Kidney tubule cell (primary cell): Measurements from ENCODE around the gene C16orf95.
A peak's percentile ranks its signal among the peaks of the same experiment; 100 is the strongest.

Experiments used
- DNase-seq: peaks from one replicate; pipeline ENCODE4 v3.0.0-alpha.2; 2018; ENCODE audit warnings: low spot score

C16orf95 gene

DNA sequence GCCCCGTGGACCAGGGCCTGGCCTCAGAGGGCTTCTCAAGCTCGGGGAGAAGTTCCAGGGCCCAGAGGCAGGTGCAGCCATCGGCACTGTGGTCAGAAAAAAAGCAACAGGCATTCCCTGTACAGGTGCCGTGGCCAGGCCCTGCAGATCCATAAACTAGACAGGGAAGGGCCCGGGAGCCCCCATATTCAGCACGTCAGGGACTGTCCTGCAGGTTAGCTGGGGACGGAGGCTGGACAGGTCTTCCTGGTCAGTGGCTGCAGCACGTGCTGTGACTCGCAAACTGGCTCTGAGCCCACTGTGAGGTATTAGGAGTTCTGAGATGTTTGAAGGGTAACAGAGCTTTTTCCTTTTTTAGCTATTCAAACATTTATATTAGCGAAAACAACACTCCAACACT, 15.0 kb upstream of the C16orf95 start:
- peak; percentile 22 for DNase-seq

DNA sequence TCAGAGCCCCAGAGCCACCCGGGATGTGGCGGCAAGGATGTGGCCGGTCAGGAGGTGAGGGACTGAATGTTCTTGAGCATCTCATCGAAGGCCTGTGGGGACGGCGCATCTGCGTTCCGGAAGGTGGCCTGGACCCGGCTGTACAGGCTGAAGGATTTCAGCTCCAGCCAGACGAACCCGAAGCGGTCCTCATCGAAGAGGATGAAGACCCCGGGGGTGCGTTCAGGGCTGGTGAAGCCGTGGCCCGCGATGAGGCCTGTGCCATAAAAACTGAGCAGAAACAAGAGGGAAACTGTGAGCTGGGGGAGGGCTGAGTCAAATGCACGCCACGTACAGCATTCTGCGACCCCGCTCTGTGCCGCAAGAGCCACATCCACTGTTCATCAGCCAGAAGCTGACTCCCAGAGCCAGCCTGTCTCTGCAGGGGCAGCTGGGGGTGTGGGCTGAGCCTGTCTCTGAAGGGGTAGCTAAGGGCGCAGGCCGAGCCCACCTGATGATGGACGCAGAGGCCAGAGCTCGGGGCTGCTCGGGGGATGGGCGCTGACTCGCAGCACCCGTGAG, 14.1 kb upstream of the C16orf95 start:
- no peak for DNase-seq

DNA sequence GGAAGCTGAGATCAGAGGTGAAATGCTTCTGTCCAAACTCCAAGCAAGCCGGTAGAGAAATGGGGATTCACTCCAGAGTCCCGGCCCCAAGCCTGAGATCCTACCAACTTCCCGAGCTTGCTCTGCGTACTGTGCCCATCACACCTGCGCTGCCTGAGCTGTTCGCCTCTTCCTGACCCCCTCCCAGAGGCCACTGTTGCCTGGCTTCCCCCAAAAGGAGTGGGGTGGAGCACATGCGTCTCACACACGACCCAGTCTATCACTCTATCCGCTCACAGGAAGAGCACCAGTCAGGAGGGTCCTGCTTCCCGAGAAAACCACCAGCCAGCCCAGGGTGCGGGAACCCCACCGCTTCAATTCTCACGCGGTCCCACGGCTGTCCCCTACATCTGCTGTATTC, 13.5 kb upstream of the C16orf95 start:
- no peak for DNase-seq

DNA sequence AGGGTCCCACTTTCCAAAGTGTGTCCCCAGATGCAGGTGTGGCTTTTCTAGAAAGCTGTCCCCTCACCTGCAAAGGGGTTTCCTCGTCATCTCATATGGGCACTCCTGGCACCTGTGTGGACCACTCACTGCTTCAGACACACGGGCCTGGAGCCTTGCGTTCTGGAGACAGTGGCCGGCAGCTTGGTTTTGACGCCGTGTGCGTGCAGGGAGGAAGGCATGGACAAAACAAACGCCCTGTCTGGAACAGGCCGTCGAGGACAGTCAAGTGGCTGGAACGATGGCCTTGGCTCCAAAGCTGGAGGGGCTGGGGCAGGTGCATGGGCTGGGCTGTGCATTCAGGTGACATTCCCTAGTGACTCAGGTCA, 13.0 kb upstream of the C16orf95 start:
- DNase-seq, result no peak

DNA sequence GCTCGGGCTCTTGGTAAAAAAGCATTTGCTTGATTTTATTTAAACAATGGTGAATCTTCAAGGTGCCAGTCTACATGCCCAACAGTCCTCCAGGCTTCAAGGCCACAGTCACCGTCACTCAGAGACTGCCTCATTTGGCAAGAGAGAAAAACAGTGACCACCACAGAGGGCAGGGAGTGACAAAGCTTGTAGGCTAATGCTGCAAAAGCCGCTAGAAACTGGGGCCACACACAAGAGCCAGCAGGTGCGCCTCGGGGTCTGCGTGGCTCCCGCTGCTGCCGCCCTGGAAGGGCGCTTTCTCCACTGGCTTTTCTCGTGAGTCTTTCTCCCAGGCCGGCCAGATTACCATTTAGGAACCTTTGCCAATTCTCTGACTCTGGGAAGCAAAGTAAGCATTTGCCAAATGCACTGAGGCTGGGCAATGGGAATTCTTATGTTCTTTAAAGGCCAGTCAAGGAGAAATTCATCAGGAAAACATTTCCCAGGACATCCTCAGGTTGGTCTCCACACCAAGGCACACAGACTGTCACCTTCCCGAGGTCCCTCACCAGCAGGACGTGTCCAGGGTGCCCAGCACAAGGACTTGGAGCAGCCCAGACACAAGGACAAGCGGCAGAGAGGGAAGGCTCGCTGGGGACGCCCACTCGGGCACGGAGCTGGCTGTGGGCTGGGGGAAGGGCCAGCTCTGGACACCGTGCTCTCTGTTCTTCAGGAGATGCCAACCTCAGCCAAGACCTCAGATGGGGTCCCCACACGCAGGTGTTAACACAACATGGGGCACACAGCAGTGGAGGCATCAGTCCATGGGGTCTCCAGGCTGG, 12.5 kb upstream of the C16orf95 start:
- DNase-seq, result no peak

DNA sequence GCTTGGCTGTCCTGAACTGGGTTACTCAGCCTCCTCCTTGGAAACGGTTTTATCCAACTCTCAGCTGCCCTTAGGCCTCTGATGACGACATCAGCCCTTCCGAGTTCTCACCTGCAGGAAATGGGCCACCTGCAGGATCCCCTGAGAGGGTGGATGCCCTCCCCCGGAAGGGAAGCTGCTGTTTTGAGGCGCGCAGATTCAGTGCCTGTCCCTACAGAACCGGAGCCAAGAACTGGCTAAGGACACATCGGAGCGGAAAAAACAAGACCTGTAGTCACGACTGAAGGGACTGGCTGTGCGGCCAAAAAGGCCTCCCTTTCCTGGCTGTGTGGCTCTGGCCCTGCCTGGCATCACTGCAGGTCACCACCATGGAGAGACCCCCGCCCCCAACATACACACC, 11.7 kb upstream of the C16orf95 start:
- no peak for DNase-seq

DNA sequence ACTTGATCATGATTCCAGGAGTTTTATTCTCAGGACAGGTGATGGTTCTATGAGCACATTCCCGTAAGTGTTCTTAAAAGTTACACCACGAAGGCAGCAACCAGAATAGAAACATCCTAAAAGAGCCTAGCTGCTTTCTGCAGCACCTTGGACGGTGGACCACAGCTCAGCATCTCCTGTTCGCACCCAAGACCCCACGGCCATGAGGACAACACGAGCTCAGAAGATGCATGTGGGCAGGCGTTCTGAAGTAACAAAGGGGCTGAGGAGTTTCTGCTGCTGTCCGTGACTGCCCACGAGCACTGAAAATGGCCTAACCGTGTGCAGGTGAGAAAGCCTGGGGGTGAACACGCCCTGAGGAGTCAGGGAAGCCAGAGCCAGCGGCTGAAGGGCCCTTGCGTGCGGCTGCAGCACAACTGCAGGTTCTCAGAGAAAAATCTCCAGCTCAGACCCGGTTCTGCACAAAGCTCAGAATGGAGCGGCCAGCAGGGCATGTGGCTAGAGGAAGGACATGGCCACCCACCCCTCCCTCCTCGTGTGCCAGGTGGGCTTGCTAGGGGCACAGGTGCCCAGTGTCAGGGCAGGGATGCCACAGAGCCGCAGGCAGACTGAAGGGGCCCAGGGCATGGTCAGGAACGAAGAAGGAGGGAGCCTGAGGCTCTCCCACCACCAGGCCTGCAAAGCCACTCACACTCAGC, 10.8 kb upstream of the C16orf95 start:
- DNase-seq, result no peak

DNA sequence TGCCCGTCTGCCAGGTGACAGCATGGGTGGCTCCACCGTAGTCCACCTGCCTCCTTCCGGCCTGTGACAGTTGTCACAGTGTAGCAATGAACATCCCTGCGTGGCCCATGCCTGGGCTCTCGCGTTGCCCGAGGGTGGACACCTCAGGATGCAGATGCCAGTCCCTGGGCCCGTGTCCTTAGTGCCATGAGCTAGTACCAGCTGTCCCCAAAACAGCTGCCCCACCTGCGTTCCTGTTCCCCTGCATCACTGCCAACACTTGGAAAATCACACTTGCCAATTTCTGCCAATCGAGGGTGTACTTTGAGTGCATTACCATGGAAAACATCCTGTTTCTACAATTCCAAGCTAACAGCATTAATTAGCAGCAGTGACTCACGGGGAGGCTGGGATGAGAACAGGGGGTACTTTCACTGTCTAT, 9.0 kb upstream of the C16orf95 start:
- no peak for DNase-seq

DNA sequence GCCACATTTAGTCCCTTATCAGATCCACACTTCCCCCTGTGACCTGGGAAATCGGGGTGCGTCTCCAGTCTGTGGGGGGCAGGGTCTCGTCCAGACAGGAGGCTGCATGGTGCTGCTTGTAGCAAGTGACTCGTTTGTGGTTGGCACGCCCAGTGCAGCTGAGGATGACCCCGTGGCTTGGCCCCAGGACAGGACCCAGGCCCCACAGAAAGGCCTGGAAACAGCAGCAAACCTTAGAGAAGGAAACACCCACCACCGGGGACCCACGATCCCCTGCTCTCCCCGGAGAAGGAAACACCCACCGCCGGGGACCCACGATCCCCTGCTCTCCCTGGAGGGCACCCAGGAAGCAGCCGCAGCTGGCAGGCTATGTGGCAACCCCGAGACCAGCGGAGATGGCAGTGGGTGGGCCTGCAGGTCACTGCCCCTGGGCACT, 8.2 kb upstream of the C16orf95 start:
- peak; percentile 20 for DNase-seq

DNA sequence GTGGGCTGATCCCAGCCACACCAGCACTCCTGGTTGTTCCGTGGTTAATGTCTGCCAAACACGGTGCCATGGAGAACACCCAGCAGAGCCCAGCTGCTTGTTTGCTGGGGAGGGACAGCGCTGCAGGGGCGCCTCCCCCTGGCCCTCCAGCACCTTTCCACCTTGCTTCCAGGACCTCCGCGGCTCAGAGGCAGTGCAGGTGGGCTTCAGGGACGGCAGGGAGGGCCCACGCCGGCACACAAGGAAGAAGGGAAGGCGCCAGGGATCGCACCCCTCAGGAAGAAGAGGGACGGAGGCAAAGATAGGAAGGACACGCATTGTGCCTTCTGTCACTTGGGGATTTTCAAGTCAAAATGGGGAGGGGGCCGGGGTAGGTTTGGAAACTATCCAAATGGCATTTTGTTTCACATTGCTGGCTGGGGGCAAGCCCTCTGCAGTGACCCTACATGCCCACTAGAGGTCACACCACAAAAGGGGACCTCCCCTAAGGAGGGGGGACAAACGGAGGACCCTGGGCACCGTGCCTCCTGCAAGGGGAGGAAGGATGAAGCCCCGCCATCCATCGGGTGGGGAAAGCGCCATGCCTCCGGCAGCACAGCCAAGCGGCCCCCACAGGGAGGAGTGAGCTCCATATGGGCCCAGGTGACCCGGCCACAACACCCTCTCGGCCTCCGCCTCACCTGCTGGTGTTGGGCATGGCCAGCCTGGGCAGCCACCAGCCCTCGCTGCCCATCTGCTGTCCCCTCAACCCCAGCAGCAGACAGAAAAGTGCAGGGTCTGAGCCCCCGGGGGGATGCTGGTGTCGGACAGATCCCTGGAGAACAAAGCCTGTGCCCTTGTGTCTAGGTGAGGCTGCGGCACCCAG, 7.5 kb upstream of the C16orf95 start:
- peak; percentile 15 for DNase-seq

DNA sequence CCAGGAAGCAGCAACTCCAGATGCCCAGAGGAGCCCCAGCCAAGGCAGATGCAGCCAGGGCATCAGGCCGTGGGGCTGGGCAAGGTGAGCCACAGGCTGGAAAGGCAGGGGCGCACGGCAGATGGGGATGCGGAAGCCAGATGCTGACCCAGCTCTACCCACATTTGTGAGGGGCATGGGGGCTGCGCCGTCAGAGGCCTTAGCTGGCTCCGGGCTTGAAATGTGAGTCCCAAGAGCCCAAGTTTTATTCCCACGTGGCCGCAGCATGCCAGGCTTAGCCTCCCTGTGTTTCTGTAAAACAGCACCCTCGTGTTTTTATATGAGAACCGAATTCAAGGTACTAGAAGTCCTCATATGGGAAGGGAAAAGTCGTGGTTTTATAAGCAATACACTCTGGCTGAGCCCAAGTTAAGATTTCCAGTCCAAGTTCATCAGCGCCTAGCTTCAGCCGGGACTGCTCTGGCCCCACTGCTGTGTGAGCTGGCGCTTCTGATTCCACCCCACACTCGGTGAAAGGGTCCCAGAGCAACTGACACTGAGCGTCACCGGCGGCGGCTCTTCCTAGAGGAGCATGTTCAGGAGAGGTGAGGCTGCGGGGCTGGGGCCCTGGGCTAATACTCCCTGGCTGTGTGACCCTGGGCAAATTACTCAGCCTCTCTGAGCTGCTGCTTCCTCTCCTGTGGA, 6.7 kb upstream of the C16orf95 start:
- no peak for DNase-seq

DNA sequence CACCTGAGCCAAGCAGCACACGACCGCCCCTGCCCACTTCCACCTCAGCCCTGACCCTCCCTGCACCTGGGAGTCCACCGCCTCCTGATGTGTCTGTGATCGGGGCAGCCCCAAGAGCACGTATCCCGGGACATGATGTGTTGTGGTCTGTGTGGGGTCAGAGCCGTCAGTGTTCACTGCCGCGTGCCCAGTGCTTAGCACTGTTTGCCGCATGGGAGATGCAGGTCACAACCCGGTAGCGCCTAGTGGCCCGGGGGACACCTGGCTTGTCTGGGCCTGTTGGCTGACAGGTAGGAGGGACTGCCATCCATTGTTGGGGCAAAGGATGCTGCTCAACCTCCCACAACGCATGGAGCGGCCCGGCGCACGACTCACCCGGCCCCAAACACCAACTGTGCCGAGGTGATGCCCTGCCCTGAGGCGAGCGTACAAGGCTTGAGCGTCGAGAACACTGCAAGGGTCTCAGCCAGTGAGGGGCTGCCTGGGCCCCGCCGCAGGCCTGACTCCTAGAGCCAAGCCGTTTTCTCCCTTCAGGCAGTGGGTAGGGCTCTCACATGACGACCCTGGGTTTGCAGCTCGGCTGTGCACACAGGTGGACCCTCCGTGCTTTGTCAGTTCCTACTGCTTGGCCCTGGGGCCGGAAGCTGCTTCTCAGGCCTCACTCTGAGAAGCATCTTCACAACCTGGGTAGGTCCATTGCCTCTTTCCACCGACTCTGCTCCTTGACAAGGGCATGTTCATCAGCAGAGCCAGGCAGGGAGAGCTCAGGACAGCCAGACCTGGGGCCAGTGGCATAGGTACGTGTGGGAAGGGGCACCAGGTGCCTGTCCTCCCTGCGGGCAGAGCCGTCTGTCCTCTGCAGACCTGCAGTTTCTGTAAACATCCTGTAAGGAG, 5.9 kb upstream of the C16orf95 start:
- no peak for DNase-seq

DNA sequence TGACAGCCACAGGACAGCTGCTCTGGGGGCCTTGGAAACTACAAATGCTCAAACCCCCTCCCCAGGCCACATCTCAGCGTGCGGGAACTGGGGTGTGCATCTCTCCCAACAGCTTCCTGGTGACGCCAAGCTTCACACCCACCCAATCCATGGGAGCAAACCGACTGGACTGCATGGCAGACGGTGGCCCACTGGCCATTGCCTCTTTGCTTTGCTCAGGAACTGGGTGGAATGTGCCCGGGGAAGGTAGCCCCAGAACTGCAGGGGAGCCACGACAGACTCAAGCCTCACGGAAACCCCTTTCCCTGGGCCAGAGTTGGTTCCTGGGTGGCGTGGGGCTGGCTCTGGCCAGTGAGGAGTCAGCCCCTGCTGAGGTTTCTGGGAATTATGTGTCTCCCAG, 5.2 kb upstream of the C16orf95 start:
- no peak for DNase-seq

DNA sequence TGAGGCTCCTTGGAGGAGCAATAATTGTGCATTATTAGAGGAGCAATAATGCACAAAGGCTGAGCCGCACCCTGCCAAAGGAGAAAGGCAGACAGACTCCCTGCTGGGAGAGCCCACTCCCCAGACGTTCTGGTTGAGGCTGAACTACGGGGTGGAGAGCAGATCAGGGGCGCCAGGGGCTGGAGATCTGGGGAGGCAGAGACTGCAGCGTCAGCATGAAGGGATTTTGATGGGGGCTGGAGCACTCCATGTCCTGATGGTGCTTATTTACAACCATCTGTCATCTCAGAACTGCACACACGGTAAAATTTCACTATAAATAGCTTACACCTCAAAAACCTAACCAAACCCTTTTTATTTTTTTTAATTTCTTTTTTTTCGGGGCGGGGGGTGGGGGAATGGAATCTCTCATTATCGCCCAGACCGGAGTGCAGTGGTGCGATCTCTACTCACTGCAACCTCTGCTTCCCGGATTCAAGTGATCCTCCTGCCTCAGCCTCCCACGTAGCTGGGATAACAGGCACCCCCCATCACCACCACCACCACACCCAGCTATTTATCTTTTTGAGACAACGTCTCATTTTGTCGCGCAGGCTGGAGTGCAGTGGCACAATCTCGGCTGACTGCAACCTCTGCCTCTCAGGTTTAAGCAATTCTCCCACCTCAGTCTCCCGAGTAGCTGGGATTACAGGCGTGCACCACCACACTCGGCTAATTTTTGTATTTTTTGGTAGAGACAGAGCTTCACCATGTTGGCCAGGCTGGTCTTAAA, 4.3 kb upstream of the C16orf95 start:
- no peak for DNase-seq

DNA sequence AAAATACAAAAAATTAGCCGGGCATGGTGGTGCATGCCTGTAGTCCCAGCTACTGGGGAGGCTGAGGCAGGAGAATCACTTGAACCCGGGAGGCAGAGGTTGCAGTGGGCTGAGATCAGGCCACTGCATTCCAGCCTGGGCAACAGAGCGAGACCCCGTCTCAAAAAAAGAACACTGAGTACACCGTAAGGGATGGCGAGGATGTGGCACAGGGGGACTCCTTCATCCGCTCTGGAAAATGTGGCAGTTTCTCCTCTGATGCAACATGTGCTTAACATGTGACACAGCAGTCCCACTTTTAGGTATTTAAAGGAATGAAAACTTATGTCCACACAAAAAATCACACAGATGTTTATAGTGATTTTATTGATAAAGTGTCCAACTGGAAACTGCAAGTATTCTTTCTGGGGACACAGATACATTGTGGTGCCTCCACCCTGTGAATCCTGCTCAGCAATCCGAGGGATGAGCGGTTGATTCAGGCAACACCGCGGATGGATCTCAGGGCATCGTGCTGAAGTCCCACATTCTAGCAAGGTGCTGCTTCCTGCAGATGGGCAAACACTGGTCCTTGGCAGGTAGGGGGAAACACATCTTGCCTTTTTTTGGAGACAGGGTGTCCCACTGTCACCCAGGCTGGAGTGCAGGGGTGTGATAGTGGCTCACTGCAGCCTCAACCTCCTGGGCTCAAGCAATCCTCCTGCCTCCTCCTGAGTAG, 3.5 kb upstream of the C16orf95 start:
- DNase-seq, result no peak

DNA sequence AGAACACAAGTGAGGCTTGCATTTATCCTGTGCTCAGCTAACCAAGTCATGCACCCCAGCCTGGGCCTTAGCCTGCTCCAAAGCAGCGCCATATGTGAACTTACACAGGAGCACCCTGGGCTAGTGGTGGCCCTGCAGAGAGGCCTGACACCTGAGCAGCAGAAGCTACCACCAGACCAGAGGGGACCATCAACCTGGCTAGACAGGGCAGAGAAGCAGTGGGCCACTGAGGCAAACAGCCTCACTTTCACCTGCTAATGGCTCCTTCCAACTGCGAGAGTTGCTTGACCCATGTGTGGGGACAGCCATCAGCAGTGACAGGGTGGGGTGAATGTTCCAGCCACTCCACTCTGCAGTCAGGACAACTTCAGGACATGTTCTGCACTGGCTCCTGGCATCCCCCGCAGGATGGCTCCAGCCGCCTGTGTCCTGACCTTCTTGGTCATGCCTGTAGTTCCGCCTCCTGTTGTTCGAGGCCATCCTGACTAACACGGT, 2.9 kb upstream of the C16orf95 start:
- DNase-seq, result no peak

DNA sequence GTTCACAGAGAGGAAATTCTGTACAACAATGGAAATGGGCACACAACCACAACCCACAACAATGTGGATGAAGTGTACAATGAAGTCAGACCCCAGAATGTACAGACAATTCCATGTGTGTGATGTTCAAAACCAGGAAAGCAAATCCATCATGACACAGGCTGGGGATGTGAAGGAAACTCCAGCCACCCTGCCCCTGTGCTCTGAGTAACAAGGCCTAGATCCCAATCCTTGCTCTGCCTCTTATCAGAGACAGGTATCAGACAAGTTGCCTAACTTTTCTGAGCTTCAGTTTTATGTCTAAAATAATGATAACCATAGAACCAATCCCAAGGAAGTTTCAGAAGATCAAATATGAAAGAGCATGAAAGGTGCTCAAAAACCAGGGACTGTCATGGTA, 1.8 kb upstream of the C16orf95 start:
- no peak for DNase-seq

DNA sequence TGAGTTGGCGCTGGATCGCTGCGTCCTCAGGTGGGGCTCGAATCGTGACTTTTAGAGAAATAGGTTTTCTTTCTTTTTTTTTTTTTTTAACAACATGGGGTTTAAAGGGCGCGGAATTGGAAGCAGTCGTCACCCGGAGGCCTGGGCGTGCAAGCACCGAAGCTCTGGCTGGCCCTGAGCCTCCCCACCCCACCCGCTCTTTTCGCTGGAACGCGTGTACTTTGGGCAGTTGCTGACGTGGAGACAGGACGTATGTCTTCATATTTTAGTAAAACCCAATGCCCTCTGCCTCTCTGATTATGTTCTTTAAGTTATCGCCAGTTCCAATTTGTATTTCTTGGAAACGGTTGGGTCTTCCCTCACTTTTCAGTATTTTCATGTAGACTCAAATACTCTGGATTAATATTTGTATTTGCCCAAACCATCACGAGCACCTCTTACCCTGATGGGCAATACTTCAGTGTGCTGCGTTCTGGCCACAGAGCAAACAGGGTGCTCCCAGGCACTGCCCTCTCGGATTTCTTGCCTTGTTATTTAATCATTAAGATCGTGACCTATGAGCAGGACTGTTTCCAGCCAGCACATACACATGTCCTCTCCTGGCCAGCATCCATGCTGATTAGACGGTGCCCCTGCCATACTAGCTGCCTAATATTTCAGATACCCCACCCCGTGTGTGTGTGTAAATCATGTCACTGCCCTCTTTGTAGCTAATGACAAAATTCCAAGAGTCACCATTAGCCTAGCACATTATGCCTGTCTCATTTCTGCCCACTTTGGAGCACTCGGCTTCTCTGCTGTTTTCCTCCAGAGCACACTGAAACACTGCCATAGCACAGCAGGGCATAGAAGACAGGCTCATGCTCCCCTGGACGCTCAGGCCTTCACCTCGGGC, 805 bp upstream of the C16orf95 start:
- DNase-seq, result peak; percentile 48
